DMS53 (cell line): Measurements from ENCODE around the gene ZNF488.

ENCODE experiments used
- DNase-seq: peaks from one replicate; lab custom pipeline; 2025; lab: John Stamatoyannopoulos, UW

The ZNF488 gene

DNA sequence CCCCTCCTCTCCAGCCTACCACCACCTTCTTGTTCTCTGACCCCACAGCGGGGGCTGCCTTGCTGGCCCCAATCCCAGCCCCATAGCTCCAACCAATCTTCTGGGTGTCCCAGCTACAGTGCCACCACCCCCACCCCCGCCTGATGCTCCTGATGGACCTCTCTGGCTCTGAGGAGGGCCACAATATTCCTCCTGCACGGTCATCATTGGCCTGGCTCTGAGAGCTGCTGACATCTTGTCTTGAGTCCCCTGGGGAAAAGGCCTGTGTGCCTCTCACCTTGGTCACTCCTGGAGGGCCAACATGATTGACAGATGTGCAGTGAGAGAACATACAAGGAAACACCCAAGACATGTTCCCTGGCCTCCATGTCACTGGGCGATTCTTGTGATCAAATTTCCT, 54.2 kb downstream of the ZNF488 start:
- DNase-seq = no peak

DNA sequence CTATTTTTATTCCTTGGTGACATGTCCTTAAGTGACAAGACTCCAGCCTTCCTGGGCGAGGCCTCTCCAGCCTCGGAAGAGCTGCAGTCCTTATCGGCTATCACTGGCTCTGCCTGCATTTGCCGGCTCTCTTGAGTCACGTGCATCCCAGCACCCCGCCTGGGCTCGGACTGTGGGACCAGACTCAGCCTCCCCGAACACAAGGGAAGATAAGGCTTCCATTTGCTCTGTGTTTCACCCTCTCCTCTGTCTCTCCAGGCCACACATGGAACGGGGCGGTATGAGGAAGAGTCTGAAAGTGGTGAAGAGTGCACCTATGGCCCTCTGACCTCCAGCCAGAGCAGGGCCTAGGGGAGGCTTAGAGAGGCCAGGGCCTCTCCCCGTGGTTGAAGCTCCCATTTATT, 57.2 kb downstream of the ZNF488 start:
- DNase-seq = no peak

DNA sequence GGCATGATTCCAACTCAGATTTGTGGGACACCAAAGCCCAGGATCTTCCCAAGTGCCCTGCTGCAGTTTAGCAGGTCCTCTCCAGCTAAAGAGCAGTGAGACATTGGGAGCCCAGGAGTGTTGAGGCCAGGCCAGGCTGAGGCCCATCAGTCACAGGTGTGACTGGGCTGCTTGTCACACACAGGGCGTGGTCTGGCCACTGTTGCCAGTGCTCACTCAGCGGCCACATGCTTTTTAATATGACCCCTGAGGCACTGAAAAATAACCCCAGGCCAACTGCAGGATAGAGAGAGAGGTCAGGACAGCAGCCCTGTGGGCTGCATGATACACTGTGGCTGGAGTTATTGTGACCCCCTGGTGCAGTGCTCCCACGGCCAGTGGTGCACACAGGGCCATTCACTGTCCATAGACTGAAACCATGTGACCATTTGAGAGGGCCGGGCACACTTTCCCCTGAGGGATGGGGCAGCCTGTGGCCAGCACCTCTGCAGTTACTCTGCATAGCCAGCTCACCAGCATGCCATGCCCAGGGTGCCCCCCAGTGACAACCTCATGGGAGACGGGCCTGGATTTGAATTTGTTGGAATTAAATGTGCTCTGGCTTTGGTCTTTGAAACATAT, 57.7 kb downstream of the ZNF488 start:
- DNase-seq = no peak

DNA sequence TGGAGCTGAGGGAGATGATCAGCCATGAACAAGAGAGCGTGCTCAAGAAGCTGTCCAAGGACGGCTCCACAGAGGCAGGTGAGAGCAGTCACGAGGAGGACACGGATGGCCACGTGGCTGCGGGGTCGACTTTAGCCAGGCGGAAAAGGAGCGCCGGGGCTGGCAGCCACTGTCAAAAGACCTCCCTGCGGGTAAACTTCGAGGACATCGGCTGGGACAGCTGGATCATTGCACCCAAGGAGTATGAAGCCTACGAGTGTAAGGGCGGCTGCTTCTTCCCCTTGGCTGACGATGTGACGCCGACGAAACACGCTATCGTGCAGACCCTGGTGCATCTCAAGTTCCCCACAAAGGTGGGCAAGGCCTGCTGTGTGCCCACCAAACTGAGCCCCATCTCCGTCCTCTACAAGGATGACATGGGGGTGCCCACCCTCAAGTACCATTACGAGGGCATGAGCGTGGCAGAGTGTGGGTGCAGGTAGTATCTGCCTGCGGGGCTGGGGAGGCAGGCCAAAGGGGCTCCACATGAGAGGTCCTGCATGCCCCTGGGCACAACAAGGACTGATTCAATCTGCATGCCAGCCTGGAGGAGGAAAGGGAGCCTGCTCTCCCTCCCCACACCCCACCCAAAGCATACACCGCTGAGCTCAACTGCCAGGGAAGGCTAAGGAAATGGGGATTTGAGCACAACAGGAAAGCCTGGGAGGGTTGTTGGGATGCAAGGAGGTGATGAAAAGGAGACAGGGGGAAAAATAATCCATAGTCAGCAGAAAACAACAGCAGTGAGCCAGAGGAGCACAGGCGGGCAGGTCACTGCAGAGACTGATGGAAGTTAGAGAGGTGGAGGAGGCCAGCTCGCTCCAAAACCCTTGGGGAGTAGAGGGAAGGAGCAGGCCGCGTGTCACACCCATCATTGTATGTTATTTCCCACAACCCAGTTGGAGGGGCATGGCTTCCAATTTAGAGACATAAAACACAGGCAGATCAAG, 58.5 kb downstream of the ZNF488 start:
- no peak for DNase-seq

DNA sequence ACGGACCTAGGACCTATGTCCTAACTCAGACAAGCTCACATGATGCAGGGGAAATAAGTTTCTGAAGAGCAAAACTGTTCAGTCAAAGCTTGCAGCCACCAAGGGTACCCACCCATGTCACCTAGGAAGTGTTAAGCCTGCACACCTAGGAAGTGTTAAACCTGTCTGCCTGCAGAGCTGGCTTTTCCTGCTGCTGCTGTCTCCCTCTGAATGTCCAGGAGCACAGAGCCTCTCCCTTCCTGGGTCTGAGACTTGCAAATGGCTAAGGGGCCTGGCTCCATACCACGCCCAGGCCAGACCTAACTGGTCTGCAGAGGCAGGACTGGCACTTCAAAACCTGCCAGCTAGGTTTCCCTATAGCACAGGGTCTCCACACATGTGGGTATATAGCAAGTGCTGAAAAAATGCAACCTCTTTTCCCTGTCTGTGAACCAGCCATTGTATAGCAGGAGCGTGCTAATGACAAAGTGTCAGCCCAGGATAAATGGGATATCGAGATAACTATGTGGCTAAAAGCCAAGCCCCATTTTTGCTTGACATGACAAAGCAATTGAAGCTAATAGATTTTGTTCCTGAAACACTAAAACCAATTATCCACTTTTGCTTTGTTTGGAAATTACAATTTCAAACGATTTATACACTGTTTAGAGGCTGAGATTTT, 60.3 kb downstream of the ZNF488 start:
- DNase-seq = no peak

DNA sequence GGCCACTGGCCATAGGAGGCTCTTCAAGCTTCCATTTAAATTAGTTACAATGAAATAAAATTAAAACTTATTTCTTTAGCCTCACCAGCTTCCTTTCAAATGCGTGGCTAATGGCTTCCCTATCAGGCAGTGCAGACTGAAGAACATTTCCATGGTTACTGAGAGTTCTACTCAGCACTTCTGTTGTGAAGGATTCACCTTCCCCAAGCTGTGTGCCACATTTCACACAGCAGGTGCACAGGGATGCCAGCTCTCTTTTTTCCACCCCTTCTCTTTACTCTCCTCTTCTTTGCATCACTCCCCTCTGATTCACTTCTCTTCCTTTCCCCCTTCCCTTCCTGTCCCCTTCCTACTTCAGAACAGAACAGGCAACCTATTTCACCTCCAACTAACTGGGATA, 61.0 kb downstream of the ZNF488 start:
- DNase-seq = no peak

DNA sequence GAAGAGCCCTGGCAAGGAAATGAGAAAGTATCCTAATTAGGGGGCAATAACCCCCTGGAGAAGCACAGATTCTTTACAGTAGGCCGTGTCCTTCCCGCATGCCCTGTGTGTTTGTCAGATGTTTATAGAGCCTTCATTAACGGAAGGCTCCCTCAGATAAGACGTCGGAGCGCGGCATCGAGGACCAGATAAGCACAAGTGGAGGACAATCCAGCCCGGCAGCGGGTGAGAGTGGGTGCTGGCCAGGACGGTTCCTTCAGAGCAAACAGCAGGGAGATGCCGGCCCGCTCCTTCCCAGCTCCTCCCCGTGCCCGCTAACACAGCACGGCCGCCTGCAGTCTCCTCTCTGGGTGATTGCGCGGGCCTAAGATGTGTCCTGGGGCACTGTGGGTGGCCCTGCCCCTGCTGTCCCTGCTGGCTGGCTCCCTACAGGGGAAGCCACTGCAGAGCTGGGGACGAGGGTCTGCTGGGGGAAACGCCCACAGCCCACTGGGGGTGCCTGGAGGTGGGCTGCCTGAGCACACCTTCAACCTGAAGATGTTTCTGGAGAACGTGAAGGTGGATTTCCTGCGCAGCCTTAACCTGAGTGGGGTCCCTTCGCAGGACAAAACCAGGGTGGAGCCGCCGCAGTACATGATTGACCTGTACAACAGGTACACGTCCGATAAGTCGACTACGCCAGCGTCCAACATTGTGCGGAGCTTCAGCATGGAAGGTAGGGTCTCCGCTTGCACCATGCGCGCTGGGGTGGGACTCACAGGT, 61.6 kb downstream of the ZNF488 start, which contains the start of gene GDF2:
TSS of gene GDF2 (plus strand) at position 155 of the 762 bp plus-strand sequence. CDS start at position 370, 215 bp downstream.
- no peak for DNase-seq

DNA sequence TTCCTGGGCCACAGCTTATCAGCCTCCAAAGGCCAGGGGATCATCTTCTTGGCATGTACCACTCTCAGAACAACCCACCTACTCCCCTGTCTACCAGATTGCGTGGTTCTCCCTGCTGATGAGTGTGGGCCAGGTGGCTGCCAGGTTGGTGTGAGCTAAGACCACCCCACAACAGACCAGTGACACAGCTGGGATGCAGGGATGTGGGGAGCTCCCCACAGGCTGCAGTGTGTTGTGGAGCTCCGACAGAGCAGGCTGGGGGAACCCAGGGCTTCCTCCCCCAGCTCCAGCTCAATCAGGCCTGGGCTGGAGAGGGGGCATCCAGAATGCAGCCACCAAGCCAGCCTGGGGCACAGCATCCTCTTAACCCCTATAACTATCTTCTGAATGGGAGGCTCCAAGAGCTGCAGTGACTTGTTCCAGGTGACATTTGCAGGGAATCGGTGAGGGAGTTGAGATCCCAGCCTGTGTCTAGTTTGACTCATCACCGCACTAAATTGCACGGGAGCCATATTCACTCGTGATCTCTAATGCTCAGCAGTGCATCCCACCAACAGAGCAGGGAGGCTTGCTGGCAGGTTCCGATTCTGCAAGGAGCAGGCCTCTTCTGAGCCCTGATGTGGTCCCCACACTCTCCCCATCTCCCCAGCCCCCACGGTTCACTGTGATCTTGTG, 62.4 kb downstream of the ZNF488 start:
- DNase-seq = no peak

DNA sequence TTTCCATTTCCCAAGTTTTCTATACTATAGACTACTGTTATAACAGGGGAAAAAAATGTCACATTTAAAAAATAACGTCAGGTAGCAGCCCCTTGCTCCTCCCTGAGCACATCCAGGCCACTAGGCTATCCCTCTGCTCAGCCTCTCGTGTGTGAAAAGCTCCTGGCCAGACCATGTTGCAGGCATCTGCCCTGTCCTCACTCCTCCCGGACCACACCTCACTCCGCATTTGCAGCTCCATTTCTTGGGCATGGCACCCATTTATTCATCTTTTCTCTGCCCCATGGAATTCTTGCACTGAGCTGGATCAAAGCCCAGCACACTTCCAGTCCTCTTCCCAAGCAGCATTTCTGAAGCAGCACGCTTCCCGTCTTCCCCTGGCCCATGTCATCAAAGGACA, 63.3 kb downstream of the ZNF488 start:
- no peak for DNase-seq

DNA sequence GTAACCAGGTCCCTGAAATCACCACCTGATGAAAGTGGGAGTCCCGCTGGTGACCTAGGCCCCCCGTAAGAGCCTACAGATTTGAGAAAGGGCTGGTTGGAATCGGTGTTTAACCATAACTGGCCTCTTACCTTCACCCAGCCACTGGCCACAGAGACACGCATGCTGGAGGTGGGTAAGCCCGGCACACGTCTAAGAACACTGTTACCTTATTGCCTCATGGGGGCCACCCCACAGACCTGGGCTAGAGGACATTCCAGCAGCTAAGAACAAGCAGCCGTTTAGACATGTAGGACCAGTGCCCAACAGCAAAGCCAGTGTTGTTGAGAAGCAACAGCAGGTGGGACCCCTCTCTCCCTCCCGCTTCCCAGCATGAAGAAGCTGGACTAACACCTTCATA, 64.3 kb downstream of the ZNF488 start:
- DNase-seq = no peak

DNA sequence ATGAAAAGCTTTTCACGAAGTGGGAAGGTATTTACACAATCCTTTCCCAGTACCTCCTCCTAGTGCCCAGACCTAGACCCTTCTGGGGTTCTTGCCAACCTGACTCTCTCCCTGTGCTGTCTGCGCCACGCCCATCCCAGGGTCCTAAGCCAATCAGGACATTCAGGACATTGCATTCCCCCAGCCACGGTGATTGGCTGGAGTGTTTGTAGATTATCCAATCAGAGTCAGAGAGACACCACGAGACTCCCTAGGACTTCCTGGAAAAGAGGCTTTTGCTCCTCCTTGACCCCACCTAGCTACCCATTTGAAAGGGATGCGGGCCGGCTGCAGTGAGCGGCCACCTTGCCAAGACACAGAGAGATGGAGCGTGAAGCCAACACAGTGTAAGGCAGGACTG, 65.4 kb downstream of the ZNF488 start:
- peak; percentile 14 for DNase-seq

DNA sequence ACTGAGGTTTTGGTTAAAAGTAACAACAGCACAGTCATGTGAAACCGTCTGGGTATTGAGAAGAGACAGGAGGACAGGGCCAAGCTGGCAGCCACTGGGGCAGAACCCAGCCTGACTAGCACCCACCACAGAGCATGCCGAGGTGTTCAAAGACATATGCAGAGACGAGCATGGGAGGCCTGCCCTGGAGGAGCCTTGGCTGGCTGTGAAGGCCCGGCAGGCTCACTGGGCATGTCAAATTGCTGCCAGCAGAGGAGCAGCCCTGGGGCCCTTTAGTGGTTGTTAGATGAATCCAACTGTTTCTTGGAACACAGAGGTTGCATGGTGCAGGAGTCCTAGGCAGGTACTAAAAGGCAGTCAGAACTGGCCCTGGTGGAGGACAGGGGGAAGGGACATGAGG, 66.8 kb downstream of the ZNF488 start:
- no peak for DNase-seq

DNA sequence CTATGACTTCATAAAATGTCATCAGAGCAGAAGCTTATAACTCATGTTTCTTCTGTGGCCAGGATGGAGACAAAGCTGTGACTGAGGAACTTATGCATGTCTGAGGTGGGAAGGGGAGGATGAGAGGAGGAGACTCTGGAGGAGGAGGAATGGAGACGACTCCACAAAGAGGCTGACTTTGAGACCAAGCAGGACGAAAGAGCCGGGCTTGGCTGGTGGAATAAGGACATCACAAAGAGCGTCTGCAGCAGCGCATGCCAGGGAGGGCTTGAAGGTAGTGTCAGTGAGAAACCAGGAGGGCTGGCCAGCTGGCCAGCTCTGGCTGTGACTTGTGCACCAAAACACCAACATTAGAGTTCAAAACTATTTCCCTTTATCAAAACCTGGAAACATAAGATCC, 68.0 kb downstream of the ZNF488 start:
- no peak for DNase-seq
